Nucleus accumbens (tissue), 56 donors: ENCODE results near the gene DYNC2H1.
A peak's percentile ranks its signal among the peaks of the same experiment; 100 is the strongest.

Source experiments
- DNase-seq, 56 donors: peaks; one replicate each; lab custom pipeline; 2025; lab: John Stamatoyannopoulos, UW

Gene DYNC2H1

DNA sequence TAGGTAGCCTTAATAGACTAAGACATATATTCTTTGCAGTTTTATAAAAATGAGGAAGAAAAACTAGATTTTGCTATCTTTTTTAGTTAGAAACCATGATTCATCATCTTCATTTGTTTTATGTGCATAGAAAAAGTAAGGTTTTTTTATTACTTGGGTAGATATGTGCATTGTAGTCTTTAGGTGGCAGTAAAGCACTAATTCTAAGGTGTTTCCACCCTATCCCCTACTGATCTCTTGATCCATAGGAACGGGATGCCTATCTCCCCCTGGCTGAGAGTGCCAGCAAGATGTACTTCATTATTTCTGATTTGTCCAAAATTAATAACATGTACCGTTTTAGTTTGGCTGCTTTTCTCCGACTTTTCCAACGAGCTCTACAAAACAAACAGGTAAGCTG, 148.1 kb downstream of the DYNC2H1 start:
- DNase-seq = no peak

DNA sequence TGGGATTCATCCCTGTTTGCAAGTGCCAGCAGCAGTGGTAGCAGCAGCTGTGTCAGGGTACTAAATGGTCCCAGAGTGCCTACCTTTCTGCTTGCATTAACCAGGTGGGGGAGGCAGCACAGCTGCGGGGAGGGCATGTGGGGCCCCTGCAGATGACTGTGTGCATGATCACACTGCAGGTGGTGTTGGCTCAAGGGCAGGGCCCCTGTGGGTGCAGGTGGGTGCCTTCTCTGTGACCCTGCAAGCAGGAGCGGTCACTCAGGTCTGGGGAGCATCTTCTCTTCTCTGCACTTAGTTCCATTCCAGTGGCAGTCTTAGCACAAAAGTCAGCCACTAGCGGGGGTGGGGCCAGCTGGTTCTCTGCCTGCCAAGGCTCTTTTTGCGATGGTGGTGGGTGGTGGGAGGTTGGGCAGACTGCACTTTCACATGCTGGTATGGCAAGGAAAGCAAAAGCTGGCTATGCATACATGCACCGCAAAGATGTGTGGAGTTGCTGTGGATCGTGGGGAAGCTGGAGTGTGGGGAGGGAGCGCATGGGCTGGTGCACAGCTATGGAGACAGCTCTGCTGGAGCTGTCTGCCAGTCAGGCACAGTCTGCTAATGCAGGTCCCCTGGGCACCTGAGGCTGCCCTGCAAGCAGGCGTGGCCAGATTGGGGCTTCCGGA, 157.1 kb downstream of the DYNC2H1 start:
- DNase-seq = no peak

DNA sequence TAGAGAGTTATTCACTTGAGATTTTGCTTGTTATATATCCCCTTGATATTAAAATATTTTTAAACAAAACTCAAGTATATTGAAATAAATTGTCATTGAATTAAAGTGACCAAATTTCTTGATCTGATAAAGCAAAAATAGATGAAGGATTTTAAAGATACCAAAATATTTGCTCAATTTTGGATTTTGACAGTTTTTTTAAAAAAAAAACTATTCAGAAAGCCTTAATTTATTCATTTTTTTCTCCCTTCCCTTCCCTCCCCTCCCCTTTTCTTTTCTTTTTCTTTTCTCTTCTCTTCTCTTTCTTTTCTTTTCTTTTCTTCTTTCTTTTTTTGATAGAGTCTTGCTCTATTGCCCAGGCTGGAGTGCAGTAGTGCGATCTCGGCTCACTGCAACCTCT, 163.7 kb downstream of the DYNC2H1 start:
- no peak for DNase-seq

DNA sequence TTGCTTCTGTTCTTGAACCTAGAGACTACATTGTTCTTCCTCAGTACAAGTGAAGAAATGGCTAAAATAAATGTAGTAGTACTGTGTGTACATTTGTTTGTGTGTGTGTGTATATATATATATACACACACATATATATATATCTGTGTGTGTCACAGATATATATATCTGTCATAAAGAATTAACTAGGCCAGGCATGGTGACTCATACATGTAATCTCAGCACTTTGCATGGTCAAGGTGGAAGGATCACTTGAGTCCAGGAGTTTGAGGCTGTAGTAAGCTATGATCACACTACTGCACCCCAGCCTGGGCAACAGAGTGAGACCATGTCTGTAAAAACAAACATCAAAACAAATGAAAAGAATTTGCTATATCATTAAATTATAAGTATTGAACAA, 164.8 kb downstream of the DYNC2H1 start:
- DNase-seq = no peak

DNA sequence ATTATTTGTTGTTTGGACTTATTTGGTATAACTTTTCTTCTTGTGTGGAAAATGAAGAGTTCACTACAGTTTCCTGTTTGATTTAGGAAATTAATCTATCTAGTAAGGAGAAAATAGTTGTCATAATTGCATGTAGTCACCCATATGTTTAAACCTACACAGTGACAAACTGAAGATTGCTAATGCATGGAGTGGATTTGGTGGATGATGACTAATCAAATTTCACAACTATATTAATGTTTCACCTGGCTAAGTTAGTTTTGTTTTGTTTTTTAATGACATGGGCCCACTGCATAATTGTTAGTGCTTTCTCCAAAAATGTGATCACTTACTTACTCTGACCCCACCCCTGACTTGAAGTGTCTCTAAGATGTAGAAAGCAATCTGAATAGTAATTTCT, 170.6 kb downstream of the DYNC2H1 start:
- DNase-seq = no peak

DNA sequence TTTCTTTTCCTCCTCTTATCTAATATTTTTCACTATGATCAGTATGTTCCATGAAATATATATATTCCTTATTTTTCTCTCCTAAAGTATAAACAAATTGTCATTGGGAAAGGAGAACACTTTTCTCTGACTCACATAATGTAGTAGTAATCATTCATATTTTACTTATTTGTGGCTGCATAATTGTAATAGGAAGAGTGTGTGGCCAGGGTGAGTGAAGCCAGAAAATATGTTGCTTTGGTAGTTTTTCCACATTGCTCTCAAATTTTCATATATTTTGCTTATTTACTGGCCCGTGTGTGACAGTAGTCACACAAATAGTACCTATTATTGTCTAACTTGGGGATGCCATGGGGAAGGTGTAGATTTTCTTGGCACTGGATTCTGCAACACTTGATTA, 172.1 kb downstream of the DYNC2H1 start:
- DNase-seq = no peak

DNA sequence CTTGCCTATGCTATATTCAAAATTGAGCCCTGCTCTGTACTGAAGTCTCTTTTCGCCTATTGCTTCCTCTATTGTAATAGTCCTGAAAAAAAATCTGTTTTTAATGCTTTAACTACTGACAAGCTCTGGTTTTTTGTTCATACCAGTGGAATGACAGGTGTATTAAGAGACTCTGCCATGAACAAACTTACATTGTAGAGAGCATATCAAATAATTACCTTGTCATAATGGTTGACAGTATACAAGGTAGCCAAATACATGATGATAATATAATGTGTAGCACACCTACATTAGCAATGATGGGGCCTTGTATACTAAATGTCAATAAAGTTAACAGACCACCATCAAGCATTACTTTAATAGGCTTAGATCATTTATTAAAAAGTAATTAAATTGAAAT, 175.0 kb downstream of the DYNC2H1 start:
- no peak for DNase-seq

DNA sequence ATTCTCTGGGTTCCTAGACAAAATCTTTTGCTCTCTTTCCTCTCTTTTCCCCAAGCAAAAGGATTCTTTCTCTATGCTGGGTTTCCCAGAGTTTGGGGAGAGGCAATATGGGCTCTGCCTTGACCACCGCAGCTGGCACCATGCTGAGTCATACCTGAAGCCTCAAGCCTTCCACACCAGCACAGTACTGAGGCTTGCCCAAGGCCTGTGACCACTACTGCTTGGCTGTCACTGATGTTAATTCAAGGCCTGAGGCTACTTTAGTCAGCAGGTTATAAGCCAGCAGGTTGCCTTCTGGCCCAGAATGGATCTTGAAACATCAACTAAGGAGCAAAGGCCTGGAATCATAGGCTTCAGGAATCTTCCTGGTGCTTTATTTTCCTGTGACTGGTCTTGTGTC, 185.3 kb downstream of the DYNC2H1 start:
- DNase-seq = no peak

DNA sequence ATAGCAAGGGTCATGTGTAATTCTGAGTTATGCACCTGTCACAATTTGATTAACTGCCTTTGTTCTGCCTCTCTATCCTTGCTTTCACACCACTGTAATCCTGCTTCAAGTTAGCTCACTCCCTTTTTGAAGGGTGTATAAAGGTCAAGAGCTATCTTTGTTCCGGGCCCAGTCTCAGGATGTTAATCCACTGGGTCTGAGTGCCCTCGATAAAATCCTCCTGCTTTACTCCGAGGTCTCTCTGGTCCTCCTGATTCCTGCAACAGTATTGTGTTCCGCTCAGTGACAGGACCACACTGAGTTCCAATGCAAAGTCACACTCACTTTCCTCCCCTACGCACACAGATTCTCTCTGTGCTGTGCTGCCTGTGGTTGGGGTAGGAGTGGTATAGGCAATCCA, 186.5 kb downstream of the DYNC2H1 start:
- DNase-seq = no peak

DNA sequence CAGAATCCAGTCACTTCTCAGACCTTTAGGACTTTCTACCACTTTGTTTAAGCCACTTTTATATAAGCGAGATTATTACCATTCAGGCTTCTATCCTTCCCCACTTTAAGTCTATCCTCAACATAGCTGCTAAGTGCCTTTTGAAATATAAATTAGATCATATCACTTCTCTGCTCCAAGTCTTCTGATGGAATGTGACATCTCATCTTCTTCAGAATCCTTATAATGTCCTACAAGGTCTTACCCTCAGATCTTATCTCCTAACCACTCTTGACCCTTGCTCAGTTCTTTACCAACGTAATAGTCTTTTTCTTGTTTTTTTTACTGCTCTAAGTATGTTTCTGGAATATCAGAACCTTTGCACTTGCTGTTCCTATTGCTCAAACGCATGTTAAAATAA, 188.7 kb downstream of the DYNC2H1 start:
- DNase-seq = no peak

DNA sequence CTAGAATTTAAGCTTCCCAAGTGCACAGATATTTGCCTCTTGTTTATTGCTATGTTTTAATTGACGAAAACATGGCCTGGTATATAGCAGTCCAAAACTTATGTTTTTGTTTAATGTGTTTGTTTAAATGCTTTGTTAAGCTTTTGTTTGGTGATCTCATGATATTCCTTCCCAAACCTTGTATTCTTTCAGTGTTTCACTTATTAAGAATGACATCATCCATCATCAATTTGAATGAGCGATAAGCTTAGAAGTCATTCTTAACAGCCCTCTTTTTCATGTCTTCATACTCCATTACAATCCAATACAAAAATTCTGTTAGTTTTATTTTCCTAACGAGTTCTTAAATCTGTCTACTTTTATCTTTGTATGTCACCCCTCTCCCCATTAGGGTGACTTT, 206.0 kb downstream of the DYNC2H1 start:
- no peak for DNase-seq

DNA sequence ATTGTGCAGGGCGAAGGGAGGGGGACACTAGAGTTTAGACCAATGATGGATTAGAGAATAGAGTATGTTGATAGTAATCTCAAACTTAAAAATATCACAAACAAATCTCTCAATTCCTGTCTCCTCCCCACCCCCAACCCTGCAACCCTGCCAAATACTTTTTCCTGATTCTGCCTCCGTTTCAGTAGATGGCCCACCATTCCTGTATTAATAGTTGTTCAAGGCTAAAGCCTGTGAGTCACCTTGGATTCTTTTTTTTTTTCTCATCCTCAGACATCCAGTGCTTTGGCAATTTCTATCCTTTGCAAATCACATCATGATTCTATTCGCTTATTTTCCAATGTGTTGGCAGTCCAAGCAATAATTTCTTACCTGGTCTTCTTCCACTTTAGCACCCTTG, 207.9 kb downstream of the DYNC2H1 start:
- DNase-seq = no peak

DNA sequence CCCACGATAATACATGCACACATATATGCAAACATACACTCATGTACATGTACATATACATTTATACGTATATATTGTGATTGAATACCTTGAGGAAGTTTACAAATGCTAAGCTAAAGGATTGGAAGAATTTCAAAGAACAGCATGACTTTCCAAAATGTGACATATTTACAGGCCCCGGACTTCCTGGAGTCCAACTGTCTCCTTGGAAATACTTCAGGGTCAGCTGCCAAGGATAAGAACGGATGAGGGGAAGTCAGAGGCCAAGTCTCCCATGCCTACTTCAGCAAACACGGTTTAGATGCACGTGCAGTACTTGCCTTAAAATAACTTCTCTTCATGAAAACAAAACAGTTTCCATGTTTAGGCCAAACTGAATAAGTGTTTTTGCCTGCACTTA, 213.6 kb downstream of the DYNC2H1 start:
- no peak for DNase-seq

DNA sequence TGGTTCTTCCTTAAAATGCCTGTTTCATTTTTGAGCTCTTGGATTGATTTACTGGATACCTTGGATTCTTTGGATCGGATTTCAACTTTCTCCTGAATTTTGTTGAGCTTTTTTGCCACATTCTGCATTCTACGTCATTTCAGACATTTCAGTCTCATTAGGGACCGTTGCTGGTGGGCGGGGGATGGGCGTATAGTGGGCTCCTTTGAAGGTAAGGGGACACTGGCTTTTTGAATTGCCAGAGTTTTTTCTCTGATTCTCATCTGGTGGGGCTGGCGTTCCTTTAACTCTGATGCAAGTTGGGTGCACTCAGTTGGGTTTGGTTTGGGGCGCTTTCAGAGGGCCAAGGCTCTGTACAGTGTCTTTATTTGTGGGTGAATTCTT, 216.5 kb downstream of the DYNC2H1 start:
- DNase-seq = peak in 1 of 56 donors; percentile 2

DNA sequence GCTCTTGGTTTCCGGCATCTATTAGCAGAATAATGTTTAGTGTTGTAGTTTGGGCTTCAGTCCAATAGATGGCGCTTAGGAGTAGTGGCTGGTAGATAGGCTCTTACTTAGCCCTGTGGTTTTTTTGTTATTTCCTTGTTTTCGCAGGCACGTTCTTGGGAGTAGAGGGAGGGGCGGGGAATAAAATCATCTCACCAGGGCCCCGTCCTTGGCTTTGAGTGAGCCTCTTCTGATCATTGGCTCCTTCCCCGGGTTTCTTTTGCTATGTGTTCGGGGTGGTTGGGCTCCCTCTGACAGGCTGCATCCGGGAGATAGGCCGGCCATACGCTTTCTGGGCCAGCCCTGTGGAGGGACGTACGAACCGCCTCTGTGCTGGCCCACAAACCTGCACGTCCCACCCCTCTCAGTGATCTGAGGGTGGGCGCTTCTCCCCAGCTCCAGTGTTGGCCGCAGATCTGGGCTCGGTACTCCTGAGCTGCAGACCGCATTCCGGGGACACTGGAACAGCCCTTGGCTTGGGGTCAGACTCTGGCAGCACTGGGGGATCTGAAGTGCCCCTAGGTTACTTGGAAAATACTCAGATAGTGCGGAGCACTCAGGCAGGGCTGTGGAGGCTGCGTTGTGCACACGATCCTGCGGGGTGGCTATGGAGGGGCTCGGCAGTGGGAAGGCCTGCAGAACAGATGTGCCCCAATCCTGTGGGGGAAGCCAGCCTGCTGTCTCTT, 217.0 kb downstream of the DYNC2H1 start:
- DNase-seq = peak in 4 of 56 donors; percentile 5 to 13 (median 9)

DNA sequence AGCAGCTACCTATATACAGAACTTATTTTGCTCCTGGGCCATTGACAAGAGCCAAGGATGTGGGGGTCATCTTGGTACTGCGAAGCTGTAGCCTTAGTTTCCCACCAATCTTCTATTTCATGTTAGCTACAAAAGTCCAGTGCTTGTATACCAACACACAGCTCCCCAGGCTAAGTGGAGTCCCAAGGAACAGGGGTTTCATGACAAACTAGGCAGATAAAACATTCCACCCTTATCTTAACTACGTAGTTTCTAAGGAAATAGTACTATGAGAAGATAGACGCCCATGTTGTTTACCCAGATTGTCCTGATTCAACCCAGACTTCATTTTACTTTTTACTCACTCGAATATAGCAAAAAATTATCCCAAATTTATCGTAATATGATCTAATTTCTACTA, 218.5 kb downstream of the DYNC2H1 start:
- no peak for DNase-seq

DNA sequence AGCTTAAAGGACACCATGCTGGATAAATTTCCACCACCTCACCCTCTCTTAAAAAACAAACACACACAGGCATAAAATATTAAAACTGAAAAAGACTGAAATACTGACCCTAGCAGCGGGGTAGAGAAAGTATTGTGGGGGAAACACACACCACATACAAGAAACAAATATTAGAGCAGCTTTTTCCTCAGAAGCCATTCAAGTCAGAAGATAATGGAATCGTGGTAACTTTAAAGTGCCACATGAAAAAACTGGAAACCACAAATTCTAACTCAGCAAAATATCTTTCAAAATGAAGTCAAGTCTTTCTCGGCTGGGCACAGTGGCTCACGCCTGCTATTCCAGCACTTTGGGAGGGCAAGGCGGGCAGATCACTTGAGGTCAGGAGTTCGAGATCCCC, 223.2 kb downstream of the DYNC2H1 start:
- DNase-seq = no peak

DNA sequence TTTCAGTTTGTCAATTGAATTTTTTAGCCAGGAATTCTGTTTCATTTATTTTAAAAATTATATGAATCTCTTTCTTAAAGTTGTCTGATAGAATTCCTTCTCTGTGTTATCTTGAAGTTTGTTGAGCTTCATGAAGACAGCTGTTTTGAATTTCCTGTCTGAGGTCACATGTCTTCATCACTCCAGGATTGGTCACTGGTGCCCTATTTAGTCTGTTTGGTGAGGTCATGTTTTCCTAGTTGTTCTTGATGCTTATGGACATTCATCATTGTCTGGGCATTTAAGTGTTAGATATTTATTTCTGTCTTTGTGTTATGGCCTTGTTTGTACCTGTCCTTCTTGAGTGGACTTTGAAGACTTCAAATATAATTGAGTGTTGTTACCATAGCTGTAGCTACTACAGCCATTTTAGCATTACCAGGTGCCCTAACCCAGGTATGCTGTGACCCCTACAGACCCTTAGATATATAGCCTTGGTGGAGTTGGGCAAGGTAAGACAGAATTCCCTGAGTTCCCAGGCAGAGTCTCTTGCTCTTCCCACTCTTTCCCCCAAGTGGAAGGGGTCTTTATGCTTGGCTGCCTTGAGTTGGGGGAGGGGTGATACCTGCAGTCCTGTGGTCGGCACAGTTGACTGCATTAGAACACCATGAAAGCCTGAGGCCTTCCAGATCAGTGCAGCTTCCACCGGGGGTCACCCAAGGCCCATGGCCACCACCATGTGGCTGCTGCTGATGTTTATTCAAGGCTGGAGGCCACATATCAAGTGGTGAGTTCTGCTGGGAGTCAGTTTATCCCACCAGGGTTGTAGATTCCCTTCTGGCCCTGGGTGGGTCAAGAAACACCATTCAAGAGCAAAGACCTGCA, 229.6 kb downstream of the DYNC2H1 start:
- DNase-seq = no peak

DNA sequence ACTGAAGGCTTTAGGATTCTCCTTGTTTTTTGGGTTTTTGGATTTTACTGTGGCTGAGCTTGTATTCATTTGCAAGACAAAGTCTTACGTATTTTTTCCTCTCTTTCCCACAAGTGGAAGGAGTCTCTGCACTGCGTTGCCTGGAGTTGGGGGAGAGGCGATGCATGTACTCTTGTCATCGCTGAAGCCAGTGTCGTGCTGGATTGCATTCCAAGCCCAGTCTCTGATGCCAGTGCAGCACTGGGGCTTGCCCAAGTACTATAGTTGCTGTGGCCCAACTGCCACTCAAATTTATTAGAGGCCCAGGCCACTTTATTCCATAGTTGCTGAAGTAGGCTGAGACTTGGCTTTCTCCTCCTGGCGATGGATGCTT, 230.2 kb downstream of the DYNC2H1 start:
- DNase-seq = peak in 3 of 56 donors; percentile 8 to 16 (median 8)

DNA sequence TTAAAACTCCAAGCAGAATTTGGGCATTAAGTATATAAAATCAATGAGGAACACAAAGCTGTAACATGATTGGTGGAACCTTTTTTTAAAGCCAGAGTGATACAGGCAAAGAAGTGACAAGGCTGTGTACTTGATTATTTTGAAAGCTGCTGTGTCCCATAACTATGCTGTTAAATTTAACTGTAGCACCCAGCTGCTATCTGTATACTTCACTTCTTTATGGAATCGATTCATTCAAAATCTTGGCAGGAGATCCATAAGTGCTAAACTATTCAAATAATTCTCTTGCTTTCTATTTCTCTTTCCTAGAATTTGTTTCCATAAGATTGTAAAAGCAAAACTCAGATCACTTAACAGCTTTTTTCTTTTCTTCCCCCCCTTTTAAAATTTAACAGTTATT, 231.7 kb downstream of the DYNC2H1 start:
- no peak for DNase-seq

DNA sequence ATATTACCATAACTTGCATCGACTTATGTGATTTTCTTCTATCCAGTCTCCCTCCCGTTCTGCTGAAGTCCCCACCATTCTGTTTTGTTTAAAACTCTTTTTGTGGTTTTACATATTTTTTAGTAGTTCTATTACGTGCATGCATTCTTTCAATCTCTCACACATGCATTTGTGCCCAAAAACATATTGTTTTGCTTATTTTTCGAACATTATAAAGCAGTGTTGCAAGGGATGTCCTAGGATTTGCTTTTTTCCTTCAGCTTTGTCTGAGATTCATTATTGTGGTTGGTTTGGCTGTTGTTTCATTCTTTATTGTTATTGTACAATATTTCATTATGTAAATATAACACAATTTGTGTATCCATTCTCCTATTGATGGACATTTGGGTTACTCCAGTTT, 235.7 kb downstream of the DYNC2H1 start:
- DNase-seq = no peak

DNA sequence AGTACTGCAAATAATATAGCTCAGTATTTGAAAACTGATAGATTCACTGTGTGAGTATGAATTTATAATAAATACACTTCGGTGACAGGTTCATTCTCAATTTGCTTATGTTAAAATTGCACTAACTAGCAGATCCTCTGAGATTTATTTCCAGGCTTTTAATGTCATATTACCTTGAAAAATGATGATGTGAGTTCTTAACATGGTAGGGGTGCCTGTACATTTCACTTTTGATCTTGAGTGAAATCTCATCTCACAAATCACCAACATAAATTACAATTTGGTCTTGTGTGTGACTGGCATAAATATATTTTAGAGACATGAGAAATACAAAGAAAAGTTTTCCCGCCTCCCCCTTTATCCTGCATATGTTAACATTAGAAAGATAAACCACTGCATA, 240.4 kb downstream of the DYNC2H1 start:
- no peak for DNase-seq
